ENCODE results near the gene CPNE9. TPM values are rescaled to one million over a fixed set of nuclear protein-coding genes. Genes with fewer than 3 reads are reported as not detected.

The CPNE9 gene
- total and polyA plus RNA-seq, 2 experiments from 2014 or later: 7.0 to 8.8 TPM

DNA sequence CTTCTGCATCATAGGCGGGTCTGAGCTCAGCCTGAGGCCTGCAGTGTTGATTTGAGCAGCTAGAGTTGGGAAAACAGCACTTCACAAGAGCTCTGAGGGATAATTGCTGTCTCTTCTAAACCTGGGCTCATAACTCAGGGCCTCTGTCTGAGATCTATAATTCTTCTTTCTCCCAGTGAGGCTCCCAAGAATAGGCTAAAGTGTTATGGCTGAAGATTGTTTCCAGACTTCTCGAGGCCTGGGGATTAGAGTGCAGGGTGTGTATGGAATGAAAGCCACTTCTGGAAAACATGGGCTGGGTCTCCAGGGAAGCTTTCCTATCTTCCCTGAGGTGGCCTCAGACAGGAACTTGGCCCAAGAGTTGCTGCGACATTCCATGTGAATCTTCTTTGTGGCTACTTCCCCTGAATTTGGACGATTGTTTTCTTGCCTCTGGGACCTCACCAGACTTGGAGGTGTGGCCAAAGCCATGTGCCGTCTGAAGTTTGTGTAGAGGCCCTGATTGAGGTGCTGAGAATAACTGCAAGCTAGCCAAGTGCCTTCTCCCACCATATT, 27.8 kb upstream of the CPNE9 start:
- Histone ChIP-seq H3K4me1 (ENCODE audit: insufficient read depth) (no peaks in the 10 kb centered on the region), H3K79me2 (replicated peaks; ENCODE audit: insufficient read depth) (no peaks in the 10 kb centered on the region), H3F3A (replicated peaks; ENCODE audit: low read depth) (no peaks in the 10 kb centered on the region), H2AFZ (no peak overlapping the region), H4K20me1 (replicated peaks; ENCODE audit: insufficient read depth) (peaks cover 15% of the 10 kb centered on the region; the same call in 1 of the 2 replicates), H3K27ac (ENCODE audit: low read depth) (no peak overlapping the region), H3K27me3 (ENCODE audit: insufficient read depth) (no peaks in the 10 kb centered on the region), H3K4me3 (no peak overlapping the region), H3K9me2 (ENCODE audit: insufficient read depth) (no peaks in the 10 kb centered on the region), H3K36me3 (ENCODE audit: insufficient read depth) (peaks cover 18% of the 10 kb centered on the region), H3K4me2 (no peak overlapping the region)
- Mint-ChIP-seq H3K4me3 (no peak overlapping the region), H3K27me3 (ENCODE audit: insufficient read depth, low read depth, poor library complexity) (peaks cover 2% of the 10 kb centered on the region), H3K36me3 (ENCODE audit: low read depth) (peaks cover 44% of the 10 kb centered on the region), H3K4me1 (no peaks in the 10 kb centered on the region), H3K27ac (no peak overlapping the region), H3K9me3 (no peaks in the 10 kb centered on the region)
- no peak for DNase-seq (ENCODE audit: low spot score)
- no peak for ATAC-seq
- TF ChIP-seq POLR2AphosphoS5 (IDR thresholded peaks at IDR 0.05; ENCODE audit: low read depth) (no peak), CREB1 (CRISPR knock-in tag; IDR thresholded peaks at IDR 0.05; ENCODE audit: low read depth) (no peak), EZH2phosphoT487 (IDR thresholded peaks at IDR 0.05; ENCODE audit: unreplicated experiment) (no peak), NANOG (IDR thresholded peaks at IDR 0.05; ENCODE audit: borderline replicate concordance) (no peak)
- TF ChIP-seq, protein P1, sequence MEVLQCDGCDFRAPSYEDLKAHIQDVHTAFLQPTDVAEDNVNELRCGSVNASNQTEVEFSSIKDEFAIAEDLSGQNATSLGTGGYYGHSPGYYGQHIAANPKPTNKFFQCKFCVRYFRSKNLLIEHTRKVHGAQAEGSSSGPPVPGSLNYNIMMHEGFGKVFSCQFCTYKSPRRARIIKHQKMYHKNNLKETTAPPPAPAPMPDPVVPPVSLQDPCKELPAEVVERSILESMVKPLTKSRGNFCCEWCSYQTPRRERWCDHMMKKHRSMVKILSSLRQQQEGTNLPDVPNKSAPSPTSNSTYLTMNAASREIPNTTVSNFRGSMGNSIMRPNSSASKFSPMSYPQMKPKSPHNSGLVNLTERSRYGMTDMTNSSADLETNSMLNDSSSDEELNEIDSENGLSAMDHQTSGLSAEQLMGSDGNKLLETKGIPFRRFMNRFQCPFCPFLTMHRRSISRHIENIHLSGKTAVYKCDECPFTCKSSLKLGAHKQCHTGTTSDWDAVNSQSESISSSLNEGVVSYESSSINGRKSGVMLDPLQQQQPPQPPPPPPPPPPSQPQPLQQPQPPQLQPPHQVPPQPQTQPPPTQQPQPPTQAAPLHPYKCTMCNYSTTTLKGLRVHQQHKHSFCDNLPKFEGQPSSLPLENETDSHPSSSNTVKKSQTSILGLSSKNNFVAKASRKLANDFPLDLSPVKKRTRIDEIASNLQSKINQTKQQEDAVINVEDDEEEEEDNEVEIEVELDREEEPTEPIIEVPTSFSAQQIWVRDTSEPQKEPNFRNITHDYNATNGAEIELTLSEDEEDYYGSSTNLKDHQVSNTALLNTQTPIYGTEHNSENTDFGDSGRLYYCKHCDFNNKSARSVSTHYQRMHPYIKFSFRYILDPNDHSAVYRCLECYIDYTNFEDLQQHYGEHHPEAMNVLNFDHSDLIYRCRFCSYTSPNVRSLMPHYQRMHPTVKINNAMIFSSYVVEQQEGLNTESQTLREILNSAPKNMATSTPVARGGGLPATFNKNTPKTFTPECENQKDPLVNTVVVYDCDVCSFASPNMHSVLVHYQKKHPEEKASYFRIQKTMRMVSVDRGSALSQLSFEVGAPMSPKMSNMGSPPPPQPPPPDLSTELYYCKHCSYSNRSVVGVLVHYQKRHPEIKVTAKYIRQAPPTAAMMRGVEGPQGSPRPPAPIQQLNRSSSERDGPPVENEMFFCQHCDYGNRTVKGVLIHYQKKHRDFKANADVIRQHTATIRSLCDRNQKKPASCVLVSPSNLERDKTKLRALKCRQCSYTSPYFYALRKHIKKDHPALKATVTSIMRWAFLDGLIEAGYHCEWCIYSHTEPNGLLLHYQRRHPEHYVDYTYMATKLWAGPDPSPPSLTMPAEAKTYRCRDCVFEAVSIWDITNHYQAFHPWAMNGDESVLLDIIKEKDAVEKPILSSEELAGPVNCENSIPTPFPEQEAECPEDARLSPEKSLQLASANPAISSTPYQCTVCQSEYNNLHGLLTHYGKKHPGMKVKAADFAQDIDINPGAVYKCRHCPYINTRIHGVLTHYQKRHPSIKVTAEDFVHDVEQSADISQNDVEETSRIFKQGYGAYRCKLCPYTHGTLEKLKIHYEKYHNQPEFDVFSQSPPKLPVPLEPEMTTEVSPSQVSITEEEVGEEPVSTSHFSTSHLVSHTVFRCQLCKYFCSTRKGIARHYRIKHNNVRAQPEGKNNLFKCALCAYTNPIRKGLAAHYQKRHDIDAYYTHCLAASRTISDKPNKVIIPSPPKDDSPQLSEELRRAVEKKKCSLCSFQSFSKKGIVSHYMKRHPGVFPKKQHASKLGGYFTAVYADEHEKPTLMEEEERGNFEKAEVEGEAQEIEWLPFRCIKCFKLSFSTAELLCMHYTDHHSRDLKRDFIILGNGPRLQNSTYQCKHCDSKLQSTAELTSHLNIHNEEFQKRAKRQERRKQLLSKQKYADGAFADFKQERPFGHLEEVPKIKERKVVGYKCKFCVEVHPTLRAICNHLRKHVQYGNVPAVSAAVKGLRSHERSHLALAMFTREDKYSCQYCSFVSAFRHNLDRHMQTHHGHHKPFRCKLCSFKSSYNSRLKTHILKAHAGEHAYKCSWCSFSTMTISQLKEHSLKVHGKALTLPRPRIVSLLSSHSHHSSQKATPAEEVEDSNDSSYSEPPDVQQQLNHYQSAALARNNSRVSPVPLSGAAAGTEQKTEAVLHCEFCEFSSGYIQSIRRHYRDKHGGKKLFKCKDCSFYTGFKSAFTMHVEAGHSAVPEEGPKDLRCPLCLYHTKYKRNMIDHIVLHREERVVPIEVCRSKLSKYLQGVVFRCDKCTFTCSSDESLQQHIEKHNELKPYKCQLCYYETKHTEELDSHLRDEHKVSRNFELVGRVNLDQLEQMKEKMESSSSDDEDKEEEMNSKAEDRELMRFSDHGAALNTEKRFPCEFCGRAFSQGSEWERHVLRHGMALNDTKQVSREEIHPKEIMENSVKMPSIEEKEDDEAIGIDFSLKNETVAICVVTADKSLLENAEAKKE (CRISPR knock-in tag; IDR thresholded peaks at IDR 0.05): no peak
- TF ChIP-seq, protein P2, sequence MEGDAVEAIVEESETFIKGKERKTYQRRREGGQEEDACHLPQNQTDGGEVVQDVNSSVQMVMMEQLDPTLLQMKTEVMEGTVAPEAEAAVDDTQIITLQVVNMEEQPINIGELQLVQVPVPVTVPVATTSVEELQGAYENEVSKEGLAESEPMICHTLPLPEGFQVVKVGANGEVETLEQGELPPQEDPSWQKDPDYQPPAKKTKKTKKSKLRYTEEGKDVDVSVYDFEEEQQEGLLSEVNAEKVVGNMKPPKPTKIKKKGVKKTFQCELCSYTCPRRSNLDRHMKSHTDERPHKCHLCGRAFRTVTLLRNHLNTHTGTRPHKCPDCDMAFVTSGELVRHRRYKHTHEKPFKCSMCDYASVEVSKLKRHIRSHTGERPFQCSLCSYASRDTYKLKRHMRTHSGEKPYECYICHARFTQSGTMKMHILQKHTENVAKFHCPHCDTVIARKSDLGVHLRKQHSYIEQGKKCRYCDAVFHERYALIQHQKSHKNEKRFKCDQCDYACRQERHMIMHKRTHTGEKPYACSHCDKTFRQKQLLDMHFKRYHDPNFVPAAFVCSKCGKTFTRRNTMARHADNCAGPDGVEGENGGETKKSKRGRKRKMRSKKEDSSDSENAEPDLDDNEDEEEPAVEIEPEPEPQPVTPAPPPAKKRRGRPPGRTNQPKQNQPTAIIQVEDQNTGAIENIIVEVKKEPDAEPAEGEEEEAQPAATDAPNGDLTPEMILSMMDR (conservative IDR thresholded peaks at IDR 0.05; ENCODE audit: low read depth in 2 of 2): no peak
